Measurements from ENCODE around the gene GALNT9.

The GALNT9 gene

DNA sequence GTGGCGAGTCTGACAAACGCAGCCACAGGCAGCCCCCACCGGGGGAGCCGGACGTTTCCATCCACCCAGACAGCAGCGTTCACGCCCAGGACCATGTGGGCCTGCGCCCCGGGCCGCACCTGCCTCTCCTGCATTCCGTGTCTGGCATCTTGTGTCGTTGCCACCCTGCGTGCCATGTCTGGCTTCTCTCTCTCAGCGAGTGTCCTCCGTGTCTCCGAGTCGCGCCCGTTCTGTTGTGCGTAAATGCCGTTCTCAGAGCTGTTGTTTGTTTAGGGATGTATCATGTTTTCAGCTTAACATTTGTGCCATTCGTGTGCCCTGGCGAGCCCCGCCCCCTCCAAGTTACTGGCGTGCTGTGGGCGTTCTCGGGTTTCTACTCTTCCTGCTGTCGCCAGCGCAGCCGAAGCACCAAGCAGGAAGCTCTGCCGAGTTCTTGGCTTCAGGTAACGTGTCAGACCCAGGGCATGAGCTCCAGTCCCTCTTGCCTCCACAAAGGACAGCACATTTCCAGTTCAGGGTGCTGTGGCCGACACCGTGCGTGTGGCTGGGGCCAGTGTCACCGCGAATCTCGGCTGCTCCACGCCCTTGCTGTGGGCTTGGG is 150.5 kb downstream of the GALNT9 start:
- no peak for DNase-seq

DNA sequence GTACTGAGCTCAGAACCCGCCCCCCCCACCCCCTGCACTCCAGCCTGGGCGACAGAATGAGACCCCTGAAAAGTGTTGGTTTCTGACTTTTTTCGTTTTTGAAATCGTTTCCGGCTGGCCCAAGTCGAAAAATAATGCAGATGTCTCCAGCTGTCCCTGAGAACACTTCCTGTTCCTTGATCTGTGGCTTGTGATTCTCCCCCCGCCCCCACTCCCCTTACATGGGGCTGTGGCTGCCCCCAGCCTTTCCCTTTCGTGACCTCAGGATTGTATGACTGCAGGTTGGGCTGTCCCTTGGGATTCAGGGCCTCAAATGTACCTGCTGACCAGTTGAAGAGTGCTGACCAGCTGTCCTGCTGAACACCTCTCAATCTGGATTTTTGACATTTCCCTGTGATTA is 151.1 kb downstream of the GALNT9 start:
- no peak for DNase-seq

DNA sequence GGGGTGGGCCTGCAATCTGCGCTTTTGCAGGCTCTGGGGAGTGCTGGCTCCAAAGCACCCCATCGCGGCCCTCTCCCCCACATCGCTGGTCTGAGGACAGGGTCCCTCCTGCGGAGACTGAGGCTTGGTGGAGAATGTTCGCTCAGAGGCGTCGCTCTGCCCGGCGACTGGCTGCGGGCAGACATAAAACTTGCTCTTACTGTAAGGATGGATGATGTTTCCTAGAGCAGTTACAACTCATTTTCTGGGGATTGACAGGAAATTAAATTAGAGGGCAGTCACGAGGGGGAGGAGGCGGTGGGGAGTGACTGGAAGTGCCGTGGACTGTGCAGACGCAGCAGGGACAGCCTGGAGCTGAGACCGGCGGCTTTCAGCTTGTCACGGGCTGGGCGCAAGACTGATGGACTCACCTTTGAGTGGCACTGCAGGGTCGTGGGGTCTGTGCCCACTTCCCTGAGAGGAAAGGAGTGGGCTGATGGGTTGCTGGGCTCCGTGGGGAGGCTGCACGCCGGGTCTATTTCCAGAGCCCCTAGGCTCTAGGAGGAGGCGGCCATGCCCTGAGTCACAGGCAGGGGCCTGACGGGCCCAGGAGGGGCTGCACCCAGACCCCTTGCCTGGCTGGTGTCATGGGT is 152.4 kb downstream of the GALNT9 start:
- no peak for DNase-seq

DNA sequence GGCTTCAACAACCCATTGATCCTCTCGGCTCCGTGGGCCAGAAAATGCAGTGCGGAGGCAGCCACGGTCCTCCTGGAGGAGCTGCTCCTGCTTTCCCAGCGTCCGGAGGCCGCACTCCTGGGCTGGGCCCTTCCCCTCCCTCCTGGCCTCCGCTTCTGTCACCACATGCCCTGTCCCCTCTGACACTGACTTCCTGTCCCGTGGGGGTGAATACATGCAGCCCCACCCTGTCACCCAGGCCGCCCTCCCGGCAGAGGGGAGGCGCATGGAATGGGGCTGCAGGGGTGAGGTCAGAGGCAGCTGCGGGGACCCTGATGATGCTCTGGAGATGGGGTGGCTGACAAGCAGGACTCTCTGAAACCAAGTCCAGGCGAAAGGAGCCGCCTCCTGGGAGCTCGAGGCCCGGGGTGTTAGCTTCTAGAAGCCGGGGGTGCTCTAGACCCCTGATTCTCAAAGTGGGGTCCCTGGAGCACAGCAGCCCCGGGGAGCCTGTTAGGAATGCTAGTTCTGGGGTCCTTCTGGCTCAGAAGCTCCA is 152.9 kb downstream of the GALNT9 start:
- DNase-seq, result no peak

DNA sequence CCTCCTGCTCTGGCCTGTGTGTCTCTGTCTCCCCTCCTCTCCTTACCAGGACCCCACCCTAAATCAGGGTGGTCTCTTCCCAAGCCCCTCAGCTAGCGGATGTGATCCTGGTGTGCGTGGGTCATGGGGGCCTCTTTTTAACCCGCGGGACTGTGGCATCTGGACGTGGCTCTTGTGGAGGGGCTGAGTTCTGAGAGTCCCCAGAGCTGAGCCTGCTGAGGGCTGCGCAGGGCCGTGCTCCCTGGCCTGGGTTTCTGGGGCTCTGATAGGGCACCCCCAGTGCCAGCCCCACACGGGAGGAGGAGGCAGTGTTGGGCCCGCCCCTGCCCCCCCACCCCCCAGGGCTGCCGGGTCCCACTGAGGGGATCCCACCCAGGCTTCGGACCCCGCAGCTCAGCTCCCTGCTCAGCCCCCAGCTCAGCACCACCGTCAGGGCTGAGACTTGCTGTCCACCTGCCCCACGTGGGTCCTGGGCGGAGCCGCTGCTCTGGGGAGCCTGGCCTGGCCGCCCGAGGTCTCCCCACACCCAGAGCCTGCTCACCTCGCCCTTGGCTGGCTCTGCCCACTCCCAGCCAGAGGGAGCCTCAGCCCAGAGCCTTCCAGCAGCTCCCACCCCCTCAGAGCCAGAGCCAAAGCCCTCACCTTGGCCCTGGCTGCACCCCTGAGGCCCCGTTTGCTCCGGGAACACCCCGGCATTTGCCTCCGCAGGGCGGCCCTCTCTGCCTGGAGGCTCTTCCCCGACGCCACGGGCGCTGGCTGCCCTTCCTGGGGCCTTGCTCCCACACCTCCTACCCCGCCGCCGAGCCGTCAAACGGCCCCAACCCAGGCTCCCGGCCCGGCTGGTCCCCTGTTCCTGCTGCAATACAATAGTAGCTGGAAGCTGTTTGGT is 153.6 kb downstream of the GALNT9 start:
- DNase-seq, result no peak

DNA sequence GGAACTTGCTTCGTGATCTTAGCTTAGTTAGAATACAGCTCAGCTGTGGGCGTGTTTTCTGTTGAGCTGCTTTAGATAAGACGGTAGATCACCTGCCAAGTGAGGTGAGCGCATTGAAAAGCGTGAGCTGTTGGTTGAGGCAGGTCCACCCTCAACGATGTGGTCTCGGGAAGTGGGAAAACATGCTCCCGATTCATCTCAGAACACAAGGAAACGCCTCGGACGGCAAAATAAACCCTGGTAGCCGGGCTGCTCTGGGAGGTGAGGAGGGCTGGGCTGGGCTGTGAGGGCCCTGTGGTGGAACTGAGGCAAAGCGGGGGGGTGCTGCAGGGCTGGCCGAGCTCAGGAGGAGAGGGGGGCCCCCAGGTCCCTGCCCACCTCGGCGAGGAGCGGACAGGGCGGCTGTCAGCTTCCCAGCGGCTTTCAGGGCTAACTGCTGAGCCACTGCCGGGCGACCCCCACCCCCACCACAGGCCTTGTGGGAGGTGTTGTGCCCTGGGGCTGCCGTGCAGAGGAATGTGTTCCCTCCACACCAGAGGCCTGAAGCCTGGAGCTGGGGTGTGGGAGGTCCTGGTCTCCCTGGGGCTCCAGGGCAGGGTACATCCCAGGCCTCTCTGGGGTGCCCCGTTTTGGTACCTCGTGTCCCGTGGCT is 154.4 kb downstream of the GALNT9 start:
- DNase-seq, result no peak

DNA sequence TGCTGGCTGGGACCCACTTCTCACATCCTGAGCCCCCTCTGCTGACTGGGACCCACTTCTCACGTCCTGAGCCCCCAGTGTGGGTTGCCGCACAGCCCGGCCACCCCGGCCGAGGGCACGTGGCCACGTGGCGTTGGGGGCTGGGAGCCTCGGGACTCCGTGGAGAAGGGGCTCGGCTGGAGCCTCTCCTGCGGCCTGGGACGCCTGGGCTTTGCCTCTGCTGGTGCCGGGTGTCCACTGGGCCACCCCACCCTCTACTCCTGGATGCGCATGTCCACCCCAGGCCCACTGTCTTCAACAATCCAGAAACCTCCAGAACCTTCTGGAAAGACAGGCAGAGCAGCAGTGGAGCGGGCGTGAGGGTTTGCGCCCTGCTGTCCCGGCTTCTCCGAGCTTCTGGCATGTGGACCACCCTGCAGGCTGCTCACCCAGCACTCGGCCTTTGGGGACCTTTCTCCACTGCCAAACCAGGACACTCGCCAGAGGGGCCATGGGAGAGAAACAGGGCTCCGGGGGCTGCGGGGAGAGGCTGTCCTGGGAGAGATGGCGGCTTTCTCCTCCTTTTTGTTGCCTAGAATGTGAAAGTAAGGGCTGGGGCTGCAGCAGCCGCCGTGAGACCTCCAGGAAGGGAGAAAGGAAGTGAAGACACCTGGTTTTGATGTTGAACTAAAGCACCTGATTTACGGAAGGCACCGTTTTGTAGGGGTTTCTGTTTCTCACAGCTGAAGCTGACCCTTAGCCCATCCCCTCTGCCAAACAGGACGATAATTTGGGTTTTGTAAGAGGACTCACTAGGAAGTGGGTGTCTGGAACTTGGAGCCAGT is 155.2 kb downstream of the GALNT9 start:
- no peak for DNase-seq

DNA sequence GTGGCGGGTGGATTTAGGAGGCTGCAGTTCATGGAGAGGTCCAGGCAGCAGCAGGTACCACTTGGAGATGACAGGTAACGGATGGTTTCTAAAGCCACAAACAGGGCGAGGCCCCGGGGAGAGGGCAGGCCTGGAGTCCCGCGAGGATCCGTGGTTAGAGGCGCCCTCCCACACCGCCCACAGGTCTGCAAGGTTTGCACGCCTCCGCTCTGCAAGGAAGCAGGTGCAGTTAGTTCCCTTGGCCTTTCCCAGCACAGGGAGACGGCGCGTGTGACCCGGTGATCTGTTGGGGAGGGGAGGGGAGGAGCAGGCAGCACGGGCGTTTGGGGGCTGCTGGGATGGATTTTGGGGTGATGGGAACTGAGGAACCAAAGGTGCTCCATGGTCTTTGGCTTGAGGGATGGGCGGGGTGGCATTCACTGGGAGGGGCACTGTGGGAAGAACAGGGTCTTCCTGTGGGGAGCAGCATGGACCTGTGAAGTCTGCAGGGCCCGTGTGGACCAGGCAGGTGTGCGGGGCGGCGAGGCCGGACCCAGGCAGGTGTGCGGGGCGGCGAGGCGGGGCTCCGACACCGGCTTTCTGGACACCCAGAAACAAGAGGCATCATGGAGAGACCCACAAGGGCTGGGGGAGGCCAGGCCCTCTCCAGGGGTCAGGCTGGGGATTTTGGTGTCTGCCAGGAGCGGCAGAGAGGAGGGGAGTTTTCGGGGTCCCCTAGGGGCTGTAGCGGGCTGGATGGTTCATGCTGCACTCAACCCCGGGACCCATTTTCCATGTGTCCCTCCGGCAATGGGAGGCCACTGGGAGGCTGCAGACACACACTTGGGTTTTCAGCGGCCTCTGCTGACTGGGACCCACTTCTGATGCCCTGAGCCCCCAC is 156.0 kb downstream of the GALNT9 start:
- no peak for DNase-seq

DNA sequence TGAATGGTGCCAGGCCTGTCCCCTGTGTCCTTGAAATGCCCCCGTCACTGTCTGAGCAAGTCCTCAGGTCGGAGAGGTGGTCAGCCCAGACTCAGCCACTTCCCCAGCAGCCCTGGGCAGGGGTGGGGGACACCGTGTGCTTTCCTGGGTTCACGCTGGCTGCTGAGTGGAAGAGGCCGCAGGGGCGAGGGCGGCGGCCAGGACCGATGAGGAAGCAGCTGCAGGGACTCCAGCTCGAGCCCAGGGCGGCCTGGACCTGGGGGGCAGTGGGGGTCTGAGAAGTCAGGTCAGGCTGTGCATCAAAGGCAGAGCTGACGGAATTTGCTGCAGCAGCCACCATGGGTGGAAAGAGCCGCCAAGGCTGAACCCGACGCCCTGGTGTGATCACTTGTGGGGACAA is 156.8 kb downstream of the GALNT9 start:
- DNase-seq, result no peak

DNA sequence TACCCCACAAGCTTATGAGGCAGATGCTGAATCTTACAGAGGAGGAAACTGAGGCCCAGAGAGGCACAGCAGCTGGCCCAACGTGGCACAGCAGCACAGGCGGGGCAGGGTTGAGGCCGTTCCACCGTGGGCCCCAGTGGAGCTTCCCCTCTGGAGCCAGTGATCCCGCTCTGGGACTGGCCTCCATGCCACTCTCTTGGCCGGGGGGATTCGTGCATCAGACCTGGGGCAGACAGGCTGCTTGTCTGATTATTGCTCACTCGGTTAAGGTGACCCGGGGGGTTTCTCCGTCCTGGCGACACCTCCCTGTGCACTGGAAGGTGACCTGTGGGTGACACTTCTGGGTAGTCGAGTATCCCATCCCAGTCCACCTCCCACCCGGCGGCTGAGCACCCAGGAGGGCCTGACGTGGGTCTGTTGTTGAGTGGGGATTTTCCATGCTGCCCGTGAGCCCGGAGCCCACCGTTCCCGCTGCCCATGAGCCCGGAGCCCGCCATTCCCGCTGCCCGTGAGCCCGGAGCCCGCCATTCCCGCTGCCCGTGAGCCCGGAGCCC is 157.3 kb downstream of the GALNT9 start:
- DNase-seq, result no peak

DNA sequence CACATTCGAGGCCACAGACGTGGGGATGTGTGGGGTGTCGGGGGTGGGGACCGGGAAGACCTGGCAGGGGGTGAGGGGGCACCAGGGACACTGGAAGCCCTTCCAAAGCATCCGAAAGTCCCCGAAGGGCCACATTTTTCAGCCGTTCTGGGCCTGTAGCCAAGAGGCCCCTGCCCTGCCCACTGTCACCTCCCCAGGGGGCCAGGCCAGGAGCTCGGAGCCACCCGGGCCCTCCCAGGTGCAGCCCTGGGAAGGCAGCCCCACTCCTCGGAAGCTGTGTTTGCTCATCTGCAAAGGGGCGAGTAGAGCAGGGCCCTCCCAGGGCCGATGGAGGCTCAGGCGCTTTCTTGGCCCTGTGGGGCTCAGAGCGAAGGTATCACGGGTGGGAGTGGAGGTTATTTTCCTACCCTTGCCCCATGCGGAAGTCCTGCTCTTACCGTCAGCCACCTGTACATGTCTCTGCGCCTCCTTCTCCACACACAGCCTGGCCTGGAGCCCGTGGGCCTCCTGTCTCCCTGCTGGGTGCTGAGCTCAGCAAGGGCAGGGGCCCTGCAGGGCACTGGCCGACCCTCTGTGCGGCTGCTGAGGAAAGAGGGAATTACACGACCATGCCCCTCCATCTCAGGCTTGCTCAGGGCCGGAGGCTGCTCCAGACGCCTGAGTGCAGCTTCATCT is 158.0 kb downstream of the GALNT9 start:
- DNase-seq, result no peak

DNA sequence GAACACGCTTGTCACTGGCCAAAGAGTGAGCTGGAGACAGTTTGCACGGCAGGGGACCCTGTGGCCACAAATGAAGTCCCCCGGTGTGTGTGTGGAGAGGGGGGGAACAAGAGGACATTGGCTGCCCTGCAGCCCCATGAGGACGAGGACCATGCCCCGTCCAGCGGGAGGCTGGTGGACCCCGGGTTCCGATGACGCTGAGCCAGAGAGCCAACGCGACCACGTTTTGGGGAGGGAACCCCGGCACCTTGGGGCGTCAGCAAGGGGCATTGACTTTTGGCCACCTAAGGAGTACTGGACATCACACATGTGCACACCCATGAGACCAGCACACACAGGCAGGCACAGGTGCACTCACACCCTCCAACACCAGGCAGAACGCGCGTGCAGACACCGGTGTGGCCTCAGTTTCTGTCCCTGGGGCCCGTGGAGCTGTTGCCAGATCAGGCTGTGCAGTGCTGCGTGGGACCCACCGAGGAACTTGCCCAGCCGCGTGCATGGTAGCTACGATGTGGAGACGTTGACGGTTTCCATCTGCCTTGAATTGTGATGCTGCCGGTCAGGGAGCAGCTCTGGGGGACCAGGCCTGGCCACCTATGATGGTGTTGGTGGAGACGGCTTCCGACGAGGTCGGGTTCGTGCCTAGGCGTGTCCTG is 158.6 kb downstream of the GALNT9 start:
- DNase-seq, result no peak

DNA sequence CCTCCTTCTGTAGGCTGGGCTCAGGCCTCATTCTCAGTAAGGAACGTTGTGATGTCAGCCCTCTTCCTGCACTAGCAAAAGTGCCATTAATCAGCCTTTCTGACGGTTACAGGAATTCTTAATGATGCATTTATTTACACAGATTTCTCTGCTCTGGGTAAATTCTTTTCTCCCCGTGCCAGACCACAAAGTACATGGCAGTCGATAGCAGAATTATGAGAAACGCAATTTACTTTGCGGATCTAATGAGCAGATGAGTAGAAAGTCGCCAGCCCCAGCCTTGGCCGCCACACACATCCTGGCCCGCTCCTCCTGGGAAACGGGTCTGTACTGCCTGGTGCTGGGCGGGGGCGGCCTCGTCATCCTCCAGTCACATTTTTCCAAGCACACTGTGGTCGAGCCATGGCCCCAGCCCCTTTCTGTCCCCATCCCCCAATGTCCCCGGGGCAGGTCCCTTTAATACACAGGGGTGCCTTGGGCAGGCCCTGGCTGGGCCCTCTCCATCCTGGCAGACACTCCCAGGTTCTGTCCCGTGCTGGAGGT is 159.2 kb downstream of the GALNT9 start:
- DNase-seq, result peak; percentile 74

DNA sequence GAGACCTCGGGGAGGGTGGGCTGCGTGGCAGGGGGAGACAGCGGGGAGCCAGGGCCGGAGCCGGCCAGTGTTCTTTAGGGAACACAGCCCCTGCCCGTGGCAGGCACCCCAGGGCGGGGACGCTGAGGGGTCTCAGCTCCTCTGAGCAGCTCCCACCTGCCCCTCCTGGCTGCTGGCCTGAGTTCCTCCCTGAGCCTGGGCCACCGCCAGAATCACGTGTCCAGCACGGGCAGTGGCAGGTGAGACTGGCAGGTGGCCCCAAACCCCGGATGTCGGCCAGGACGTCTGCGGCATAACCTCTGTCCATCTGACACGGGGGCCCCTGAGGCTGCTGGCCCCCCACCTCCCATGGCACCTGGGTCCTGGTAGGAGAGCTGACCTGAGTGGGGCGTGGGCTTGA is 160.0 kb downstream of the GALNT9 start:
- no peak for DNase-seq

DNA sequence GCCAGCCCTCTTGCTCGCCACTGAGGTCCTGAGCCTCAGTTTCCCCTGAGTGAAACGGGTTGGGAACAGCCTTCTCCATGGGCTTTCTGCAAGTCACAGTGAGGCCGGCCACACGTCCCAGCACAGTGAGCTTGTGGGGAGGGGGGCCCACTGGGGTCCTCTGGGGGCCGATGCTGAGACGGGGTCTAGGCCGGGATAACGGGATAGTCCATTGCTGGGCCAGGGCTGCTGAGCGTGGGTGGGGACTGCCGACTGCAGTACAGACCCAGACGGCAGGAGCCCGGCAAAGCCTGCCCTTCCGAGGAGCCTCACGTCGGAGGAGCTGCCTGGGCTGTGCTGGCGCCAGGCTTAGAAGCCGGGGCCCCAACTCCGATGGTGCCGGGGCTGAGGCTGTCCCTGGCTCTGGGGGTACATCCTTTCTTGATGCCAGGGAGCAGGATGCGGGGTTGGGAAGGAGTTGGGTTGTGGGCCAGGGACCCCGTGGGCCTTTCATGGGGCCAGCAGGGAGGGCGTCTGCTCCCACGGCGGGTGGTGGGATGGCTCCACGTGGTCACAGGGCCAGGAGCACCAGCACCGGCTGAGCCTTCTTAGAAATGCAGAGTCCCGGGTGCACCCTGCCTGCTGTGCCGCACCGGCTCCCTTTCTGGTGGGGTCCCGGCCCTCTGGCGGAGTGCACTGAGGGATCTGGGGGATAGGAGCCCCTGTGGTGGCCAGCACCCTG is 160.9 kb downstream of the GALNT9 start:
- DNase-seq, result no peak

DNA sequence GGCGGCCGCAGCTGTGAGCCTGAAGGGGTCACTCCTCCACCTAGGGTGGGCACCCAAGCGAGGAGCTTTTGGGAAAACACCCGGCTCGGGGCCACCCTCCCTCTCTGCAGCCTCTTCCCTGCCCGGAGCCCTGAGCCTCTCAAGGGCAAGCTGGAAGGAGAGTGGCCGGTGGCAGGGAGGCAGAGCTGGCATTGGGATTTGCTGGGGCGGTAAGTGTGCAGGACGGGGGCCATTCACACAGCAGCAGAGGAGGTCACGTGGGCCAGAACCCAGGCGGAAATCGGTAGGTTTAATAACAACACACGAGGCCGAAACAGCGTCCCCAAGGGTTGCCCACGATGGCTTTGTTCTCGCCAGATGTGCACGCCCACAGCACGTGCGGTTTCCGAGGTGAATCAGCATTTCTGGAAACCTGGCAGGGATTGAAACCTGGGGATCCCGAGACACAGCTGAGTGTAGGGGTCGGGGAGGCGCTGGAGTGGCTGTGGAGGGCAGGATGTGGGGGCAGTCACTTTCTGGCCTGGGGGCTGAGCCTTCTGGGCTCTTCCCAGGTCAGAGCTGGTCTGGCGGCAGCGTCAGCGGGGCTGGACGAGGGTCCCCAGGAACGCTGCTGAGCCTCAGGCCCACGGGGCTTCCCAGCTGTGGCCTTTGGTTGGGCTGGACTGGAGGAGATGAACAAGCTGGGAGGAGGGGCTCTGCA is 161.6 kb downstream of the GALNT9 start:
- DNase-seq, result no peak

DNA sequence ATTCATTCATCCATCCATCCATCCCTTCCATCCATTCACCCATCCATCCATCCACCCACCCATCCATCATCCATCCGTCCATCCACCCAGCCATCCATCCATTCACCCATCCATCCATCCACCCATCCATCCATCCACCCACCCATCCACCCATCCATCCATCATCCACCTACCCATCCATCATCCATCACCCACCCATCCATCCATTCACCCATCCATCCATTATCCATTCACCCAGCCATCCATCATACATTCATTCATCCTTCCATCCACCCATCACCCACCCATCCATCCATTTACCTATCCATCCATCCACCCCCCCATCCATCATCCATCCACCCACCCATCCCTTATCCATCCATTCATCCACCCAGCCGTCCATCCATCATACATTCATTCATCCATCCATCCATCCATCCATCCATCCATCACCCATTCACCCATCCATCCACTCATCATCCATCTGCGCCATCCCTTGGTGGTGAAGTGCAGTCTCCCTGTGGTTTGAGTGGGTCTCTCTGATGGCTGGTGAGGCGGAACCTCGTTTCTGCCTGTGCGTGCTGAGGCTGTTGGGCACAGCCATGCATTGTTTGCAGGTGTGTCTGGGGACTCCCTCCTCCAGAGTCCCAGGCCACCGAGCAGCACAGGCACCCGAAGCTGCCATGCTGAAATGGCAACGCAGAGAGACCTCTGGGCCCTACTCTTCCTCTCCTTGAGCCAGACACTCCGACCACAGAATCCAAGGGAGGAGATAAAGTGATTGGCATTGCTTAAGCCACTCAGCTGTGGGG is 162.4 kb downstream of the GALNT9 start:
- no peak for DNase-seq

All from HCEC 1CT (cell line).